SK-N-SH treated with all-trans-retinoic acid at 6 μM for 48 hours (cell line): ENCODE data around the gene ARID1B.

Experiments
- ARNTL ChIP-seq: fragments of 450-650 bp; formaldehyde crosslinking; IDR thresholded peaks from 2 replicates; pipeline ENCODE4 v1.5.0; 2020; ENCODE audit warnings: low read depth, mild to moderate bottlenecking, moderate library complexity, borderline replicate concordance
- CSDC2 ChIP-seq: fragments of 250-450 bp; sonication (Bioruptor Pico); IDR thresholded peaks from 2 replicates; pipeline ENCODE4 v1.5.0; 2020; ENCODE audit warnings: mild to moderate bottlenecking, moderate library complexity
- OSR1 ChIP-seq: fragments of 250-450 bp; sonication (Bioruptor Pico); IDR thresholded peaks from 2 replicates; pipeline ENCODE4 v1.8.0; 2022; ENCODE audit warnings: moderate library complexity, mild to moderate bottlenecking, inconsistent platforms
- TF ChIP-seq, protein P1 (sequence below): fragments of 250-450 bp; sonication (Bioruptor Pico); IDR thresholded peaks from 2 replicates; pipeline ENCODE4 v1.8.0; 2020; ENCODE audit warnings: mild to moderate bottlenecking, moderate library complexity, borderline replicate concordance

DNA sequence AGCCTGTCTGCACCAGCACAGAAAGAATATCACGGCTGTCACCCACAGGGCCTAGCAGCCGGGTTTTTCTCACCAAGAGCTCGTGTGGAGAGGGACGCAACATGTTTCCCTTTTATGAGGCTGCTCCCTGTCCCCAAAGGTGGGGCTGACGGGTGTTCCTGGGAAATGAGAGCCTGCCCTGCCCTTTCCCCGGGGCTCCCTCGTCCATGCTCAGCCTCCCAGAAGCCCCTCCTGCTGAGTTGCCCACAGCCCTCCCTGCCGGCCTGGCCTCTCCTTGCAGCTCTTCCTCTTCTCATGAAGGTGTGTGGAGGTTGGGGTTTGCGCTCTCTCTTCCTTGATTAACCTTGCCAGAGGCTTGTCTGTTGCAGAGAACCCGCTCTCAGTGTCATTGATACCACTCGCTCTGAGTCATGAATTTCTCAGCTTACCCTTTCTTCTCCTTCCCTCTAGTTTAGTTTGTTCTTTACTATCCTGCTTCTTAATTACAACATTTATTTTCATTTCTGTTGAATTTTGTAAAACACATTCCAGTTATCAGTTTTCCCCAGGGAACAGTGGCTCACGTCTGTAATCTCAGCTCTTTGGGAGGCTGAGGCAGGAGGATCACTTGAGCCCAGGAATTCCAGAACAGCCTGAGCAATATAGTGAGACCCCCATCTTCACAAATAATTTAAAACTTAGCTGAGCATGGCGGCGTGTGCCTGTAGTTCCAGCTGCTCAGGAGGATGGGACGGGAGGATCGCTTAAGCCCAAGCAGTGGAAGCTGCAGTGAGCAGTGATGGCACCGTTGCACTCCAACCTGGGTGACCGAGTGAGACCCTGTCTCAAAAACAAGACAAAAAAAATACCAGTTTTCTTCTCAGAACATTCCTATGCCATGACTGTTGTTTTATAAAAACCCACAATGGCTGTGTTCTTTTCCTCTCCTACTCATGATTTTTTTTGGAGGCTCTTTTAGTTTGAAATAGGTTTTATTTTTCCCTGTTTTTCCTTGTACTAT is 442.3 kb downstream of the ARID1B start:
- TF ChIP-seq, protein P1, sequence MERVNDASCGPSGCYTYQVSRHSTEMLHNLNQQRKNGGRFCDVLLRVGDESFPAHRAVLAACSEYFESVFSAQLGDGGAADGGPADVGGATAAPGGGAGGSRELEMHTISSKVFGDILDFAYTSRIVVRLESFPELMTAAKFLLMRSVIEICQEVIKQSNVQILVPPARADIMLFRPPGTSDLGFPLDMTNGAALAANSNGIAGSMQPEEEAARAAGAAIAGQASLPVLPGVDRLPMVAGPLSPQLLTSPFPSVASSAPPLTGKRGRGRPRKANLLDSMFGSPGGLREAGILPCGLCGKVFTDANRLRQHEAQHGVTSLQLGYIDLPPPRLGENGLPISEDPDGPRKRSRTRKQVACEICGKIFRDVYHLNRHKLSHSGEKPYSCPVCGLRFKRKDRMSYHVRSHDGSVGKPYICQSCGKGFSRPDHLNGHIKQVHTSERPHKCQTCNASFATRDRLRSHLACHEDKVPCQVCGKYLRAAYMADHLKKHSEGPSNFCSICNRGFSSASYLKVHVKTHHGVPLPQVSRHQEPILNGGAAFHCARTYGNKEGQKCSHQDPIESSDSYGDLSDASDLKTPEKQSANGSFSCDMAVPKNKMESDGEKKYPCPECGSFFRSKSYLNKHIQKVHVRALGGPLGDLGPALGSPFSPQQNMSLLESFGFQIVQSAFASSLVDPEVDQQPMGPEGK (CRISPR knock-in tag) = no peak
- no peak for TF ChIP-seq CSDC2 (CRISPR knock-in tag)
- no peak for TF ChIP-seq OSR1
- no peak for TF ChIP-seq ARNTL
